Measurements from ENCODE around the gene LGR4. TPM values are rescaled to one million over a fixed set of nuclear protein-coding genes. Genes with fewer than 3 reads are reported as not detected.

The LGR4 gene
- total and polyA plus RNA-seq, 2 of the 4 experiments (the other 2 are of a cell fraction), result 2.9 to 6.8 TPM

- 53% methylated on average over 8 of the region's 21 CpGs; no CpG with 5 or more reads in 1 of the 2 experiments for WGBS, 2 experiments (ENCODE audit: extremely low coverage in 2 of 2, insufficient read length in 1 of 2)
- peak overlapping the region; percentile 35; the same call in 1 of the 2 replicates for H3K14ac ChIP-seq (replicated peaks; ENCODE audit: low read depth, low read length)
- in situ Hi-C loops (cut with MboI; ENCODE audit: low sequenced_read_pairs) (no loop called here), intact Hi-C loops (cut with micrococcal nuclease) (loop anchor here (5.0 kb wide), 3 partner anchors 74 to 174 kb away; partner anchors contain the start of gene CCDC34), dilution Hi-C loops (cut with HindIII; ENCODE audit: low sequenced_read_pairs, unreplicated experiment) (no loop called here)
- no peak overlapping the region; the same call in 1 of the 2 replicates for H3K4ac ChIP-seq (ENCODE audit: low read depth, low read length)
- H3K18ac ChIP-seq (ENCODE audit: low read depth, low read length), result no peak overlapping the region
- no peaks in the 10 kb centered on the region for H3K36me3 ChIP-seq (ENCODE audit: control insufficient read depth, insufficient read depth, low read length)
- POLR2A ChIA-PET (ENCODE audit: unreplicated experiment), result no interaction called here
- peak overlapping the region; percentile 95 for H3K4me2 ChIP-seq (ENCODE audit: low read depth, low read length)
- H3K4me1 ChIP-seq (ENCODE audit: control insufficient read depth, insufficient read depth, low read length), result peaks cover 7% of the 10 kb centered on the region
- ATAC-seq (ENCODE audit: low read depth), result no peak
- peaks cover 18 to 20% of the 10 kb centered on the region in 2 experiments; a peak in 3 of 4 replicates for H3K79me1 ChIP-seq (ENCODE audit: low read depth in 1 of 2, low read length in 2 of 2)
- peak overlapping the region; percentile 8 for H2AK9ac ChIP-seq (replicated peaks; ENCODE audit: low read depth, low read length, poor library complexity)
- no TSS peak for BruUV-seq (replicated peaks)
- H2AK5ac ChIP-seq (ENCODE audit: low read depth, low read length), result peak overlapping the region; percentile 16; the same call in 1 of the 2 replicates
- H3K9me3 ChIP-seq (ENCODE audit: control insufficient read depth, insufficient read depth, low read length), result no peaks in the 10 kb centered on the region
- H3K4me3 ChIP-seq (ENCODE audit: insufficient read depth, low read depth, low read length), result peak overlapping the region; percentile 53
- no peaks in the 10 kb centered on the region for H4K20me1 ChIP-seq (ENCODE audit: insufficient read depth, low read length)
- 0 out of 2 replicates have a peak overlapping the region, but pooled peaks have one; percentile 6 for H3K56ac ChIP-seq (ENCODE audit: extremely low read depth, insufficient read depth, low read length)
- DNase-seq, result no peak
- H4K5ac ChIP-seq (ENCODE audit: low read depth, low read length), result no peak overlapping the region
- no peak overlapping the region for H2BK20ac ChIP-seq (ENCODE audit: low read depth, low read length)
- H4K8ac ChIP-seq (ENCODE audit: low read depth in 2 of 2, low read length in 2 of 2), result peak overlapping the region in 1 of 2 experiments; percentile 3; a peak in 1 of 4 replicates
- peak overlapping the region; percentile 50; the same call in 1 of the 2 replicates for H3K23ac ChIP-seq (ENCODE audit: low read depth, low read length)
- CTCF ChIA-PET, result no interaction called here
- H4K91ac ChIP-seq (ENCODE audit: insufficient read depth, low read depth, low read length), result no peak overlapping the region
- no peaks in the 10 kb centered on the region for H3K27me3 ChIP-seq (ENCODE audit: control insufficient read depth, insufficient read depth, low read length)
- H3K9me1 ChIP-seq (ENCODE audit: insufficient read depth, low read length), result no peaks in the 10 kb centered on the region
- H3K9ac ChIP-seq (ENCODE audit: low read depth, low read length), result peak overlapping the region; percentile 64
- no peak overlapping the region for H2BK5ac ChIP-seq (ENCODE audit: low read depth, low read length, poor library complexity, severe bottlenecking)
- H2BK15ac ChIP-seq (ENCODE audit: low read depth, low read length), result no peak overlapping the region
- H2AFZ ChIP-seq (replicated peaks; ENCODE audit: low read length, poor library complexity), result peak overlapping the region; percentile 89
- no peak overlapping the region; the same call in 1 of the 2 replicates for H3K27ac ChIP-seq (ENCODE audit: insufficient read depth, low read length)
- 0 out of 2 replicates have a peak overlapping the region, but pooled peaks have one; percentile 4 for H2BK120ac ChIP-seq (ENCODE audit: low read depth, low read length)
- no peak for TF ChIP-seq SMC3 (IDR thresholded peaks at IDR 0.05; ENCODE audit: low read depth, low read length)
- TF ChIP-seq POLR2A (IDR thresholded peaks at IDR 0.05; ENCODE audit: low read depth, low read length), result no peak
- no peak for TF ChIP-seq USF2 (IDR thresholded peaks at IDR 0.05; ENCODE audit: low read depth, low read length)
- TF ChIP-seq CTCF (conservative IDR thresholded peaks at IDR 0.05; ENCODE audit: low read depth, low read length), result no peak
- TF ChIP-seq BHLHE40 (IDR thresholded peaks at IDR 0.05; ENCODE audit: low read depth, low read length), result no peak
- no peak for TF ChIP-seq RAD21 (IDR thresholded peaks at IDR 0.05; ENCODE audit: low read length)
- no peak for TF ChIP-seq MAZ (IDR thresholded peaks at IDR 0.05; ENCODE audit: borderline replicate concordance, low read depth, low read length)
- TF ChIP-seq NFE2L2 (IDR thresholded peaks at IDR 0.05; ENCODE audit: low read depth, low read length), result no peak
- no peak for TF ChIP-seq ELK1 (IDR thresholded peaks at IDR 0.05; ENCODE audit: borderline replicate concordance, low read depth, low read length)
- TF ChIP-seq RFX5 (IDR thresholded peaks at IDR 0.05; ENCODE audit: low read depth, low read length), result no peak
- TF ChIP-seq MXI1 (IDR thresholded peaks at IDR 0.05; ENCODE audit: borderline replicate concordance, low read depth, low read length), result no peak
- no peak for TF ChIP-seq RCOR1 (IDR thresholded peaks at IDR 0.05; ENCODE audit: insufficient replicate concordance, low read length)
- no peak for TF ChIP-seq MAFK (IDR thresholded peaks at IDR 0.05; ENCODE audit: low read depth, low read length)
- TF ChIP-seq CEBPB (IDR thresholded peaks at IDR 0.05; ENCODE audit: low read depth, low read length), result no peak
Measured at GRCh38 chr11:27470826-27471588, 1.6 kb downstream of the LGR4 start.

Measured in IMR-90 (cell line).